Measurements from ENCODE around the gene HLX. TPM values are rescaled to one million over a fixed set of nuclear protein-coding genes. Genes with fewer than 3 reads are reported as not detected.

The HLX gene
- total and polyA plus RNA-seq, 2 of the 13 experiments (the other 11 are each of a cell fraction or from before 2014, with no cell fraction given), result 0.30 to 0.35 TPM

DNA sequence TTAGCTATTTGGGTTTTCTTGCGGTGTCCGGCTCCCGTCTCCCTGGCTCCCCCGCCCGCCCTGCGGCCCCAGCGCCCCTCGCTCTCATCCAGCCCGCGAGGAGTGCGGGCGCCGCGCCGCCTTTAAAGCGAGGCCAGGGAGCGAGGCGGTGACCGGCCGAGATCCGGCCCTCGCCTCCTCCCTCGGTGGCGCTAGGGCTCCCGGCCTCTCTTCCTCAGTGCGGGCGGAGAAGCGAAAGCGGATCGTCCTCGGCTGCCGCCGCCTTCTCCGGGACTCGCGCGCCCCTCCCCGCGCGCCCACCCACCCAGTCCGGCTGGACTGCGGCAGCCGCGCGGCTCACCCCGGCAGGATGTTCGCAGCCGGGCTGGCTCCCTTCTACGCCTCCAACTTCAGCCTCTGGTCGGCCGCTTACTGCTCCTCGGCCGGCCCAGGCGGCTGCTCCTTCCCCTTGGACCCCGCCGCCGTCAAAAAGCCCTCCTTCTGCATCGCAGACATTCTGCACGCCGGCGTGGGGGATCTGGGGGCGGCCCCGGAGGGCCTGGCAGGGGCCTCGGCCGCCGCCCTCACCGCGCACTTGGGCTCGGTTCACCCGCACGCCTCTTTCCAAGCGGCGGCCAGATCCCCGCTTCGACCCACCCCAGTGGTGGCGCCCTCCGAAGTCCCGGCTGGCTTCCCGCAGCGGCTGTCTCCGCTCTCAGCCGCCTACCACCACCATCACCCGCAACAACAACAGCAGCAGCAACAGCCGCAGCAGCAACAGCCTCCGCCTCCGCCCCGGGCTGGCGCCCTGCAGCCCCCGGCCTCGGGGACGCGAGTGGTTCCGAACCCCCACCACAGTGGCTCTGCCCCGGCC, 492 bp downstream of the HLX start (continued):
- TF ChIP-seq, protein P1, sequence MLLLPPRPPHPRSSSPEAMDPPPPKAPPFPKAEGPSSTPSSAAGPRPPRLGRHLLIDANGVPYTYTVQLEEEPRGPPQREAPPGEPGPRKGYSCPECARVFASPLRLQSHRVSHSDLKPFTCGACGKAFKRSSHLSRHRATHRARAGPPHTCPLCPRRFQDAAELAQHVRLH (CRISPR knock-in tag; IDR thresholded peaks at IDR 0.05; ENCODE audit: borderline replicate concordance, low read depth), result no peak
- TF ChIP-seq ZNF713 (CRISPR knock-in tag; IDR thresholded peaks at IDR 0.05), result no peak
- no peak for TF ChIP-seq ZZZ3 (CRISPR knock-in tag; IDR thresholded peaks at IDR 0.05; ENCODE audit: borderline replicate concordance)
- no peak for TF ChIP-seq MIXL1 (CRISPR knock-in tag; IDR thresholded peaks at IDR 0.05)
- TF ChIP-seq KDM3A (CRISPR knock-in tag; IDR thresholded peaks at IDR 0.05; ENCODE audit: low read depth), result no peak
- TF ChIP-seq JUND (CRISPR knock-in tag; IDR thresholded peaks at IDR 0.05), result no peak
- TF ChIP-seq, protein P2, sequence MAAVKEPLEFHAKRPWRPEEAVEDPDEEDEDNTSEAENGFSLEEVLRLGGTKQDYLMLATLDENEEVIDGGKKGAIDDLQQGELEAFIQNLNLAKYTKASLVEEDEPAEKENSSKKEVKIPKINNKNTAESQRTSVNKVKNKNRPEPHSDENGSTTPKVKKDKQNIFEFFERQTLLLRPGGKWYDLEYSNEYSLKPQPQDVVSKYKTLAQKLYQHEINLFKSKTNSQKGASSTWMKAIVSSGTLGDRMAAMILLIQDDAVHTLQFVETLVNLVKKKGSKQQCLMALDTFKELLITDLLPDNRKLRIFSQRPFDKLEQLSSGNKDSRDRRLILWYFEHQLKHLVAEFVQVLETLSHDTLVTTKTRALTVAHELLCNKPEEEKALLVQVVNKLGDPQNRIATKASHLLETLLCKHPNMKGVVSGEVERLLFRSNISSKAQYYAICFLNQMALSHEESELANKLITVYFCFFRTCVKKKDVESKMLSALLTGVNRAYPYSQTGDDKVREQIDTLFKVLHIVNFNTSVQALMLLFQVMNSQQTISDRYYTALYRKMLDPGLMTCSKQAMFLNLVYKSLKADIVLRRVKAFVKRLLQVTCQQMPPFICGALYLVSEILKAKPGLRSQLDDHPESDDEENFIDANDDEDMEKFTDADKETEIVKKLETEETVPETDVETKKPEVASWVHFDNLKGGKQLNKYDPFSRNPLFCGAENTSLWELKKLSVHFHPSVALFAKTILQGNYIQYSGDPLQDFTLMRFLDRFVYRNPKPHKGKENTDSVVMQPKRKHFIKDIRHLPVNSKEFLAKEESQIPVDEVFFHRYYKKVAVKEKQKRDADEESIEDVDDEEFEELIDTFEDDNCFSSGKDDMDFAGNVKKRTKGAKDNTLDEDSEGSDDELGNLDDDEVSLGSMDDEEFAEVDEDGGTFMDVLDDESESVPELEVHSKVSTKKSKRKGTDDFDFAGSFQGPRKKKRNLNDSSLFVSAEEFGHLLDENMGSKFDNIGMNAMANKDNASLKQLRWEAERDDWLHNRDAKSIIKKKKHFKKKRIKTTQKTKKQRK (IDR thresholded peaks at IDR 0.05; ENCODE audit: low read length), result no peak
- no peak for TF ChIP-seq GATA4 (IDR thresholded peaks at IDR 0.05; ENCODE audit: borderline replicate concordance, low read depth)
- TF ChIP-seq, protein P3, sequence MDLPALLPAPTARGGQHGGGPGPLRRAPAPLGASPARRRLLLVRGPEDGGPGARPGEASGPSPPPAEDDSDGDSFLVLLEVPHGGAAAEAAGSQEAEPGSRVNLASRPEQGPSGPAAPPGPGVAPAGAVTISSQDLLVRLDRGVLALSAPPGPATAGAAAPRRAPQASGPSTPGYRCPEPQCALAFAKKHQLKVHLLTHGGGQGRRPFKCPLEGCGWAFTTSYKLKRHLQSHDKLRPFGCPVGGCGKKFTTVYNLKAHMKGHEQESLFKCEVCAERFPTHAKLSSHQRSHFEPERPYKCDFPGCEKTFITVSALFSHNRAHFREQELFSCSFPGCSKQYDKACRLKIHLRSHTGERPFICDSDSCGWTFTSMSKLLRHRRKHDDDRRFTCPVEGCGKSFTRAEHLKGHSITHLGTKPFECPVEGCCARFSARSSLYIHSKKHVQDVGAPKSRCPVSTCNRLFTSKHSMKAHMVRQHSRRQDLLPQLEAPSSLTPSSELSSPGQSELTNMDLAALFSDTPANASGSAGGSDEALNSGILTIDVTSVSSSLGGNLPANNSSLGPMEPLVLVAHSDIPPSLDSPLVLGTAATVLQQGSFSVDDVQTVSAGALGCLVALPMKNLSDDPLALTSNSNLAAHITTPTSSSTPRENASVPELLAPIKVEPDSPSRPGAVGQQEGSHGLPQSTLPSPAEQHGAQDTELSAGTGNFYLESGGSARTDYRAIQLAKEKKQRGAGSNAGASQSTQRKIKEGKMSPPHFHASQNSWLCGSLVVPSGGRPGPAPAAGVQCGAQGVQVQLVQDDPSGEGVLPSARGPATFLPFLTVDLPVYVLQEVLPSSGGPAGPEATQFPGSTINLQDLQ (CRISPR knock-in tag; IDR thresholded peaks at IDR 0.05), result no peak
- TF ChIP-seq ZNF10 (CRISPR knock-in tag; IDR thresholded peaks at IDR 0.05; ENCODE audit: borderline replicate concordance, low read depth), result no peak
- TF ChIP-seq ZNF670 (CRISPR knock-in tag; IDR thresholded peaks at IDR 0.05; ENCODE audit: borderline replicate concordance), result no peak
- TF ChIP-seq DPF2 (CRISPR knock-in tag; IDR thresholded peaks at IDR 0.05; ENCODE audit: borderline replicate concordance, low read depth), result no peak
- no peak for TF ChIP-seq ZNF496 (CRISPR knock-in tag; IDR thresholded peaks at IDR 0.05; ENCODE audit: insufficient replicate concordance)
- no peak for TF ChIP-seq NPAS2 (CRISPR knock-in tag; IDR thresholded peaks at IDR 0.05; ENCODE audit: borderline replicate concordance)
- no peak for TF ChIP-seq SSRP1 (CRISPR knock-in tag; IDR thresholded peaks at IDR 0.05)
- no peak for TF ChIP-seq ZEB1 (IDR thresholded peaks at IDR 0.05; ENCODE audit: insufficient replicate concordance, low read depth)
- TF ChIP-seq ZFP1 (CRISPR knock-in tag; IDR thresholded peaks at IDR 0.05), result no peak
- TF ChIP-seq, protein P4, sequence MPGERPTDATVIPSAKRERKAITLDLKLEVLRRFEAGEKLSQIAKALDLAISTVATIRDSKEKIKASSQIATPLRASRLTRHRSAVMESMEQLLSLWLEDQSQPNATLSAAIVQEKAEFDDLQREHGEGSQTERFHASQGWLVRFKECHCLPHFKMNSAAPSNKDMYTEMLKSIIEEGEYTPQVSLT (CRISPR knock-in tag; IDR thresholded peaks at IDR 0.05; ENCODE audit: borderline replicate concordance, low read depth), result no peak
- TF ChIP-seq ZNF460 (CRISPR knock-in tag; IDR thresholded peaks at IDR 0.05; ENCODE audit: borderline replicate concordance), result no peak

Measured in HepG2 (cell line).